Activated CD4-positive, alpha-beta T cell treated with anti-CD3 and anti-CD28 coated beads, Interleukin-2, amount 50 U/mL, for 1 hour (primary cell): ENCODE measurements around the gene KCNE2.
"Not testable (repeated sequence)": the region's sequence is repeated elsewhere in the genome, so short reads cannot be mapped to it uniquely, and the experiment has no call there.

Experiments used
- DNase-seq: peaks from one replicate; pipeline ENCODE4 v3.0.0-alpha.2; 2020

KCNE2 gene

DNA sequence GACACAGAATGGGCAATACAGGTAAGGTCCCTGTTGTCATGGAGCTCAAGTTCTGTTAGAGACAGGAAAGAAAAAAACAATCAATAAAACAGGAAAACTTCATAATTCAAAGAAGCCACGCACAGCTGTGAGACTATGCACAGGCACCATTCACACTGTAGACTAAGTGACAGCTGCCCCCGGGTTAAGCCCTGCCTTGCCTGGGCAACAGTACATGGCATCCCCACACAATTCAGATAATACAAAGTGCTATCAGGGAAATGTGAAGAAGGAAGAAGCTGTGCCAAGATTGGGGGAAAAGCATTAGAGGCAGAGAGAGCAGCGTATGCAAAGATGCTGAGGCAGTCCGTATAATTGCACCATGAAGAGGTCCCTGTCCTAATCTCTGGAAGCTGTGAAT, 9.0 kb upstream of the KCNE2 start:
- no peak for DNase-seq

DNA sequence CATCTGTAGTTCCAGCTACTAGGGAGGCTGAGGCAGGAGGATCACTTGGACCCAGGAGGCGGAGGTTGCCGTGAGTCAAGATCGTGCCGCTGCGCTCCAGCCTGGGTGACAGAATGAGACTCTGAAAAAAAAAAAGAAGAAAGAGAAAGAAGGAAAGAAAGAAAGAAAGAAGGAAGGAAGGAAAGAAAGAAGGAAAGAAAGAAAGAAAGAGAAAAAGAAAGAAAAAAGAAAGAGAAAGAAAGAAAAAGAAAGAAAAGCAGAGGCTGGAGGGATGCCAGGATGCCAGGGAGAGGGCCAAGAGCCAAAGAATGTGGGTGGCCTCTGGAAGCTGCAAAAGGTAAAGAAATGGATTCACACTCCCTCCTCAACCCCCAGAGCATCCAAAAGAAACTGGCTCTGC, 8.2 kb upstream of the KCNE2 start:
- no peak for DNase-seq

DNA sequence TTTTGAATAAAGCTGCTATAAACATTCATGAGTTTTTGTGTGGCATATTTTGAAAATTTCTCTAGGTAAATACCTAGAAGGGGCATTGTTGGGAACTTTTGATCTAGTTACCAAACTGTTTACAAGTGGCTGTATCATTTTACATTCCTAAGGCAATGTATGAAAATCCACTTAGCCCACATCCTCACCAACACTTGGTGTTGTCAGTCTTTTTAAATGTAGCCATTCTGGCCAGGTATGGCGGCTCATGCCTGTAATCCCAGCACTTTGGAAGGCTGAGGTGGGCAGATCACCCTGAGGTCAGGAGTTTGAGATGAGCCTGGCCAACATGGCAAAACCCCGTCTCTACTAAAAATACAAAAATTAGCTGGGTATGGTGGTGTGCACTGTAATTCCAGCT, 5.9 kb upstream of the KCNE2 start:
- no peak for DNase-seq

DNA sequence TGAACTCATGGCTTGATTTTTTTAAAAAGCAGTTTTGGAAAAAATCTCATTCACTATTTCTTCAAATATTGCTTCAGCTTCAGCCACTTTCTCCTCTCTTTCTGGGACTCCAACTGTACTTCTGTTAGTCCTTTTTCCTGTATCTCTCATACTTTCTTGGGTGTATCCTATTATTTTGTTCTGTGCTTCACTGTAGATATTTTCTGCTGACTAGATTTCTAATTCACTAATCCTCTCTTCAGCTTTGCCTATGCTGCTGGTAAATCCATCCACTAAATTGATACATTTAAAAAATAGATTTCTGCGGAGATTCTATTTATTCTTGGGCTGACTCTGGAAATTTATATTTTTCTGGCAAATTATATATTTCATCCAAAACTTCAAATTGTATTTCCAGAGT, 4.9 kb upstream of the KCNE2 start:
- no peak for DNase-seq

DNA sequence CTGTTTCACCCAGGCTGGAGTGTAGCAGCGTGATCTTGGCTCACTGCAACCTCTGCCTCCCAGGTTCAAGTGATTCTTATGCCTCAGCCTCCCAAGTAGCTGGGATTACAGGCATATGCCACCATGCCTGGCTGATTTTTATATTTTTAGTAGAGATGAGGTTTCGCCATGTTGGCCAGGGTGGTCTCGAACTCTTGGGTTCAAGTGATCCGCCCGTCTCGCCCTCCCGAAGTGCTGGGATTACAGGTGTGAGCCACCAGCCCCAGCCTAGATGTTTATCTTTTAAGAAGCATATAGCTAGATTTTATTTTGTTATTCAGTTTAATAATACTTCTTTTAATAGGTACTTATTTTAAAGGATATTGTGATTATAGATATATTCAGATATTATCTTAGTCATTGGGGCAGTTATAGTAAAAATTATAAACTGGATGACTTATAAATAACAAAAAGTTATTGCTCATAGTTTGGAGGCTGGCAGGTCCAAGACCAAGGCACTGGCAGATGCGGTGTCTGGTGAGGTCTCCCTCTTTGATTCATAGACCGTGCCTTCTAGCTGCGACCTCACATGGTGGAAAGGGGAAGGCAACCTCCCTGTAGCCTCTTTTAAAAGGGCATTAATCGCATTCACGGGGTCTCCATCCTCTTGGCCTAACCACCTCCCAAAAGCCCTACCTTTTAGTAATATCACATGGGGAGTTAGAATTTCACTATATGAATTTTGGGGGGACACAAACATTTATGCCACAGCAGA, 3.1 kb upstream of the KCNE2 start:
- no peak for DNase-seq

GRCh38 chr21:34362136-34362444, 1.7 kb upstream of the KCNE2 start:
- no peak for DNase-seq

- DNase-seq, result no peak
These were observed 1.1 kb upstream of the KCNE2 start for GRCh38 chr21:34362670-34363069.

- DNase-seq, result no peak
These were observed 1.1 kb downstream of the KCNE2 start for GRCh38 chr21:34364921-34365320.

GRCh38 chr21:34365809-34366208, 2.0 kb downstream of the KCNE2 start:
- DNase-seq, result no peak

DNA sequence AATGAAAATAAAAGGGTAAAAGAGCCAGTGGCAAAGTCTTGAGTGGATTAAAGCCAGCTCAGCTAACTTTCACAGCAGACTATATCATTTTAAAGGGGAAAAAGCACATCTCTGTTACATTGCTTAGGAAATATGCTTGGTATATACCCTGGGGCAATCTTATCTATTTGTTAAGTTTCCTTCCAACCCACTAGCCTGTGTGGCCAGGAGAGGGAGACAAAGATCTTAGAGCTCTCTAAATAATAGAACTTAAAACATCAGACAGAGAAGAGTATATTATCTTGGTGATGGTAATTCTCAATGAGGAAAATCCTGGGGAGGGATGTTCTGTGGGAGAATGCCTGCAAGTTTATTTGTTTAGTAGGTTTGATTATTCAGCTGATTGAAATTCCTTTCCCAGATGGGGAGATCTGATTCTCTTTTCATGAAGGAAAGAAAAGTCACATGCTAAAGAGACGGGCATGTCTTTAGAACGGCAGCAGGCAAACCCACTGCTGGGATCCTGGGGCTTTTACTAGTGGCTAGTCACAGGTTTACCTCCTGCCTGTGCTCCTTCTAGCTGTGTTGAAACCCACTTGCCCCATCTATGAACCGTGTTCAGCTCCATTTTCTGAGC, 3.6 kb downstream of the KCNE2 start:
- DNase-seq, result peak; percentile 22

DNA sequence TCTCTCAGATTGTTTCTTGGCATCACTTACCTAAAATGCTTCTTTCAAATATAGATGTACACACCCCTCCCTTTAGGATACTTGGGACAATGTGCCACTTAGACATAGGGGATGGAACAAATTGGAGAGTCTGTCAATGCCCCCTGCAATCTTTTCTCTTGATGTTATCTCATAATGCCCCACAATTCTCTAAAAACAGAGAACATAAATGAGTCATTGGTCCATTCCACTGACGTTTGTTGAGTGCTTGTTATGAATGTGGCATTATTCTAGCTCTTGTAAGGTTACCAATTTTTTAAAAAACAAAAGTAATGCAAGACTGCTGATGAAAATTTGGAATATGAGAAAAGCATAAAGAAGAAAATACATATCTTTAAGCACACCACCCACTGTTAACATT, 5.9 kb downstream of the KCNE2 start:
- DNase-seq, result no peak

DNA sequence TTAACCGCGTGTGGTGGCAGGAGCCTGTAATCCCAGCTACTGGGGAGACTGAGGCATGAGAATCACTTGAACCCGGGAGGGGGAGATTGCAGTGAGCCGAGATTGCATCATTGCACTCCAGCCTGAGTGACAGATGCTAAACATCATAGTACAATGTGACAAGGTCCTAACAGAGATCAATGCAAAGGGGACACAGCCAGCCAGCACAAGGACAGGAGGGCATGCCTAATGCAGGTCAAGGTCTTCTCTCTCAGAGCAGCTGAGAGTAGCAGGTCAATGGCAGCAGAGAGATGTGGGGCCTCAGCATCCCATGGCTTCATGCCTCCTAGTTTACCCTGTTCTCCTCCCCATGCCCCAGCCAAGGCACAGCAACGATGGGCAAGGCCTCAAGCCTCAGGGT, 8.5 kb downstream of the KCNE2 start:
- no peak for DNase-seq

GRCh38 chr21:34374462-34374861, 10.7 kb downstream of the KCNE2 start:
- not testable (repeated sequence) for DNase-seq

- not testable (repeated sequence) for DNase-seq
These were observed 11.3 kb downstream of the KCNE2 start, which contains the start of gene SMIM11 for GRCh38 chr21:34374940-34375618. TSS of gene SMIM11 (plus strand) at chr21:34375507. CDS start at chr21:34379505, 3,998 bp downstream.

DNA sequence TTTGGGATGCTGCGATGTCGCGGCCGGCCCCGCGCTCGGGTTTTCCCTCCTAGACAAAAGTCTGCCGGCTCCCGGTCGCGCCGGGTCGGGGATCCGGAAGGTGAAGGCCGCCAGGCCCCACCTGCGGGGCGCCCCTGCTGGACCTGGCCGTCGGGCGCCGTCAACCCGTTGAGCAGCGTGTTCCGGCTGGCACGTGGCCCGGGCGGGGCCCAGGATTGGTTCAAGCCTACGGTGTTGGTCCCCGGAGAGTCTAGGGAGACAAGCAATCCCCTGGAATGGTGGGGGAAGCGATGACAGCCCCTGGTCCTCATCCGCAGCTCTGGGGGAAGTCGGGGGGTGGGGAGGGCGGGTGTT, 11.8 kb downstream of the KCNE2 start:
- DNase-seq, result not testable (repeated sequence)

DNA sequence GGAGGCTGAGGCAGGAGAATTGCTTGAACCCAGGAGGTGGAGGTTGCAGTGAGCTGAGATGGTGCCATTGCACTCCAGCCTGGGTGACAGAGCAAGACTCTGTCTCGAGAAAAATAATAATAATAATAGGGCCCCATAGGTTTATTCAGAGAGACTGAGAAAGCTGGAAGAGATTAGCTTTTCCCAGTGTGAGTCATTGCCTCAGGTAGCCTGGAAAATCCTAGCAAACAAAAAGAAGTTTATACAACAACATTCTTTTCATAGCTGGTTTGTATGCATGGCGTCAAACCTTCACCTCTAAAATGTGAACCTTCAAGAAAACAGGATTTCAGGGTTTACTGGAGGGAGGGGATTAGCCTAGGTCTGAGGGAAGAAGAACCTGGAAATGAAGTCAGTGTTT, 19.3 kb downstream of the KCNE2 start:
- DNase-seq, result not testable (repeated sequence)

DNA sequence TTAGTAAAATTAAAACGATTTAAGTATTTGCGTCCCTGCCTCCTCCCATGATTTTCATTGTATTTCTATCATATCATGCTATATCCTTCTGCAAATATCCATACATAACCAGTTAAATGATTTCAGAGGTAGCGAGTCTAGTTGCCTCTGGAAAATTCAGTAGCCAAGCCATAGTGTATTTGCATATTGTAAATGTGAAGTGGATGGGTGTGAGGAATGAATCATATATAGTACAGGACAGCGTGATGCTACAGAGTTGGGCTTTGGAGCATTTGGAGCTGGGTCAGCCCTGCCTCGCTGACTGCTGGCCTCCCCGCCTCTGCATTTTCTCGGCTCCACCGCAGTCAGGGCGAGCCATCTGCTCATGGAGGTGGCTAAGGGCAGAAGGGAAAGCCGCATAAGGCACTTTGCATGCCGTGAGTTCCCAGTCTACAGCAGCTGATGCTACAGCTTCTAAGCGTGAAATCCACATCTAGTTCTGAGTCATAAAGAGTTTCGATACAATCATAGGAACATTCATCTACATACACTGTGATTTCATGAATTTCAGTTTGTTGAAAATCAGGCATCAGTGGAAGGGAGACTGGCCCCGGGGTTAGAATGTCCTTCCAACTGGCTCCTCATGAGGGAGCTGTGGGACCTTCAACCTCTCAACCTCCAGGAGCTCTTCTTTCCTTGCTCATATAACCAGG, 20.1 kb downstream of the KCNE2 start:
- DNase-seq, result not testable (repeated sequence)

DNA sequence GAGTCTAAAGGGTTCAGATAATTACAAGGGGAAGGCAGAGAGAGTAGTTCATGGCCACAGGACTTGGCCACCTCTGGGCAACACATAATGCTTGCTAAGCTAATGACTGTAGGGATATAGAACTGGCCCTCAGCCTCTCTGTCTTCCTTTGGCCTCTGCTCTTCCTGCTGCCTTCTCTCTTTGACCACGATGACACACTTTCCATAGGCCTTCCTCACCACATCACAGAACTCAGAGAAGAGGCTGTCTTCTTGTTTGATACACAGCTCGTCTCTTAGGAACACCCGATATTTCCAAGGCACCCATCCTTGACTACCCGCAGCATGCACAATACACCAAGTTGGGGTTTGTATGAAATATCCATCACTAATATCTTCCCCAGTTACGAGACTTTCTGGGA, 36.7 kb downstream of the KCNE2 start:
- DNase-seq, result not testable (repeated sequence)

- not testable (repeated sequence) for DNase-seq
These were observed 40.9 kb downstream of the KCNE2 start for GRCh38 chr21:34404742-34405141.

DNA sequence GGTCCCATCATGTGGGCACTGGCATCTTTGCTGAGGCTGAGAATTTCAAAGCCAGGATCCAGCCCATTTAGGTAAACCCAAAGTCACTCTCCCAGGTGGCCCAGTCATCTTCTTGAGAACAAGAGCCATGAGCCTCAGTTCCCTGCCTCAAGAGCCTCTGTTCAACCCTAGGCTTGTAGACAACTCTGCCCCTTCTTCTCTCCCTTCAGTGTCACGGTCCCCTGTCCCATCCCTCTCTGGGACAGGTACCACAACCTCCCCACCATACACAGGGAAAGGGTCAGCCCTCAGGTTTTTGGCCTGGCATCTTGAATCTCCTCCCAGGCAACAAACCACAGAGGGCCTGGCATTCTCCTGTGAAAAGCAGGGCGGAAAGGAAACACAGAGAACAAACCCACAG, 41.9 kb downstream of the KCNE2 start:
- not testable (repeated sequence) for DNase-seq

DNA sequence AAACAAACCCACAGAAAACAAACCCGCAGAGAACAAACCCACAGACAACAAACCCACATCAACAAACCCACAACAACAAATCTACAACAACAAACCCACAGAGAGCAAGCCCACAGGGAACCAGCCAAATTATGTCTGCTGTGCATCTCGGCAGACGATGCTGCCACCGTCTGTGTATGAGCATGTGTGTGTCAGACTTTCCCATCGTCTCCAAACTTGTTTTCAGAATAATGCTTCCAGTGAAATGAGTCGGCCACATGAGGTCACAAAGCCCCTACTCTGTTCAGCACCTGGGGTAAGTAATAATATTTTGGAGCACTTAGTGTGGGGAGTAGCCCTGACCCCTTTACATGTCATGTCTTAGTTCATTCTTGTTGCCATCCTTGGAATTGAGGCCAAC, 42.3 kb downstream of the KCNE2 start:
- DNase-seq, result not testable (repeated sequence)

DNA sequence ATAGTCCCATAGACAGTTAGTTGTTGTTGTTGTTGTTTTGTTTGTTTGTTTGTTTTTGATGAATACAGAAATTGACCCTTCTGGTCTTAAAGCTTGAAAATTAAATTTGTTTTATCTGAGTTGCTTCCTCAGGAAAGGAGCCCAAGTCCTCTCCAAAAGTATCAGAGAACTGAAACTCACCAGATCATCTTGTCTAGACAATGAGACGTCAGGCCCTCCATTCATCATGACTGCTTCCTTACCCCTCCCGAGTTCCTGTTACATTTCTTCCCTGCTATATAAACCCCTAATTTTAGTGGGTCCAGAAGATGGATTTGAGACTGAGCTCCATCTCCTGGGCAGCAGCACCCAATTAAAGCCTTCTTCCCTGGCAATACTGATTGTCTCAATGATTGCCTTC, 42.9 kb downstream of the KCNE2 start:
- not testable (repeated sequence) for DNase-seq

DNA sequence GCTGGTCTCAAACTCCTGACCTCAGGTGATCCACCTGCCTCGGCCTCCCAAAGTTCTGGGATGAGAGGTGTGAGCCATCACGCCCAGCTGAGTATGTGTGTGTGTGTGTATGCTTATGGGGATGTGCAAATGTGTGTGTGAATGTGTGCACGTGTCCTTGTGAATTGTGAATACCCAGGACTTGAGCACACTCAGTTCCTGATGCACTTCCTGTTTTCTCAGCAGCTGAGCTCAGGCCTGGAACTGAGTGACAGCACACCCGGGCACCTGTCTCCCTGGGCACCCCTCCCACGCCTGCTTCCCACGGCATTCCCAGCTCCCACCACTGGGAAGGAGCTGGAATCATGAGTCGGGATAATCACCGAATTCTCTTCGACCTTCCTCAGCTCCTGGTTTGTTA, 43.5 kb downstream of the KCNE2 start:
- DNase-seq, result not testable (repeated sequence)
